ENCODE results near the gene OR4D10. TPM values are rescaled to one million over a fixed set of nuclear protein-coding genes. Genes with fewer than 3 reads are reported as not detected.

OR4D10 gene
- polyA plus RNA-seq, 1 of the 3 experiments (the other 2 are of a cell fraction), result not detected

- H3K36me3 ChIP-seq (replicated peaks in 1 of 2; ENCODE audit: control insufficient read depth in 1 of 2, insufficient read depth in 2 of 2, low read length in 1 of 2), result no peaks in the 10 kb centered on the region
- ChIA-PET POLR2A (no interaction called here), CTCF (no interaction called here)
- WGBS (ENCODE audit: low lambda C conversion rate), result 2% methylated on average over 2 of the region's 2 CpGs
- no peak for DNase-seq
- H3K79me2 ChIP-seq (ENCODE audit: insufficient read depth), result no peaks in the 10 kb centered on the region
- no peak within 1 kb of the TSS for H3K9ac ChIP-seq
- H2AFZ ChIP-seq (ENCODE audit: low read depth), result no peak within 1 kb of the TSS
- H3K27ac ChIP-seq (ENCODE audit: low read depth in 2 of 2, low read length in 1 of 2), result no peak within 1 kb of the TSS
- no peak within 1 kb of the TSS for H3K4me2 ChIP-seq
- H3K27me3 ChIP-seq (ENCODE audit: insufficient read depth), result peaks cover 14% of the 10 kb centered on the region; the same call in 1 of the 2 replicates
- no peaks in the 10 kb centered on the region for H3K4me1 ChIP-seq (ENCODE audit: control insufficient read depth in 1 of 2, insufficient read depth in 2 of 2, low read depth in 1 of 2, low read length in 1 of 2)
- H3K9me2 ChIP-seq, result no peaks in the 10 kb centered on the region
- no peaks in the 10 kb centered on the region for H3K9me3 ChIP-seq
- H3F3A ChIP-seq (replicated peaks; ENCODE audit: insufficient read depth), result no peaks in the 10 kb centered on the region
- H3K4me3 ChIP-seq (ENCODE audit: low read depth in 2 of 2, low read length in 1 of 2), result no peak within 1 kb of the TSS
- no peak for TF ChIP-seq FOXM1 (IDR thresholded peaks at IDR 0.05; ENCODE audit: low read depth)
- no peak for TF ChIP-seq USF2 (IDR thresholded peaks at IDR 0.05; ENCODE audit: borderline replicate concordance, low read depth, low read length)
- no peak for TF ChIP-seq CTCF (IDR thresholded peaks at IDR 0.05)
- TF ChIP-seq FOXJ3 (CRISPR knock-in tag; IDR thresholded peaks at IDR 0.05), result no peak
- TF ChIP-seq GATA2 (CRISPR knock-in tag; IDR thresholded peaks at IDR 0.05), result no peak
- TF ChIP-seq RCOR1 (IDR thresholded peaks at IDR 0.05; ENCODE audit: low read length), result no peak
- no peak for TF ChIP-seq RFX5 (IDR thresholded peaks at IDR 0.05; ENCODE audit: low read length)
- no peak for TF ChIP-seq PBX3 (IDR thresholded peaks at IDR 0.05)
- no peak for TF ChIP-seq REST (IDR thresholded peaks at IDR 0.05; ENCODE audit: low read depth, low read length)
- TF ChIP-seq MXI1 (IDR thresholded peaks at IDR 0.05; ENCODE audit: low read depth, low read length), result no peak
- TF ChIP-seq YY1 (IDR thresholded peaks at IDR 0.05; ENCODE audit: low read depth), result no peak
- H4K20me1 ChIP-seq (ENCODE audit: insufficient read depth), result no peaks in the 10 kb centered on the region
These were observed 38.0 kb downstream of the OR4D10 start, which contains the start of gene OR4D9 for GRCh38 chr11:59510941-59511589. OR4D9 (plus strand) TSS chr11:59511539; CDS start chr11:59514913, 3,374 bp downstream.
